HEK293 (cell line): ENCODE measurements around the gene APPBP2.

Source experiments
- CTCF ChIP-seq: fragments of 450-650 bp; formaldehyde crosslinking; IDR thresholded peaks from 2 replicates; pipeline ENCODE4 v1.5.1; 2016; ENCODE audit warnings: missing biosample characterization, missing genetic modification characterization
- HOXA7 ChIP-seq: sonication (generic); formaldehyde crosslinking; IDR thresholded peaks from 2 replicates; pipeline ENCODE4 v1.8.1; 2022; ENCODE audit warnings: missing genetic modification reagents, borderline replicate concordance
- SETDB1 ChIP-seq: IDR thresholded peaks from one replicate; pipeline ENCODE4 v1.6.1; 2017; ENCODE audit warnings: mild to moderate bottlenecking, low read length, moderate library complexity, mixed read lengths; ENCODE audit not compliant: insufficient read length
- ZBTB26 ChIP-seq: fragments of 450-650 bp; formaldehyde crosslinking; optimal IDR thresholded peaks from 2 replicates; pipeline ENCODE3; 2016; ENCODE audit warnings: missing biosample characterization, mild to moderate bottlenecking, missing genetic modification characterization
- ZBTB44 ChIP-seq: fragments of 450-650 bp; IDR thresholded peaks from 2 replicates; pipeline ENCODE4 v1.5.1; 2018; ENCODE audit warnings: missing biosample characterization, mild to moderate bottlenecking, missing genetic modification characterization
- ZNF148 ChIP-seq: fragments of 450-650 bp; formaldehyde crosslinking; IDR thresholded peaks from 2 replicates; pipeline ENCODE4 v1.5.0; 2017; ENCODE audit warnings: missing biosample characterization, missing genetic modification characterization, borderline replicate concordance
- ZNF175 ChIP-seq: fragments of 450-650 bp; formaldehyde crosslinking; IDR thresholded peaks from 2 replicates; pipeline ENCODE4 v1.5.1; 2016; ENCODE audit warnings: missing biosample characterization, missing genetic modification characterization
- ZNF830 ChIP-seq: fragments of 450-650 bp; IDR thresholded peaks from 2 replicates; pipeline ENCODE4 v1.5.0; 2018; ENCODE audit warnings: missing biosample characterization, missing genetic modification characterization, low read depth, mild to moderate bottlenecking, moderate library complexity

- TF ChIP-seq ZBTB26 (tag by site-specific recombination) (no peak), CTCF (tag by site-specific recombination) (no peak), HOXA7 (CRISPR knock-in tag) (no peak), ZNF830 (tag by site-specific recombination) (no peak), ZBTB44 (no peak), ZNF175 (tag by site-specific recombination) (no peak), ZNF148 (tag by site-specific recombination) (no peak), SETDB1 (no peak)
Measured at GRCh38 chr17:60534613-60535157, 8.6 kb upstream of the APPBP2 start.
